NCI-H1105 (cell line): Measurements from ENCODE around the gene DUSP21.
"Not testable (repeated sequence)": the region's sequence is repeated elsewhere in the genome, so short reads cannot be mapped to it uniquely, and the experiment has no call there.

Source experiments
- DNase-seq: peaks from one replicate; lab custom pipeline; 2025; lab: John Stamatoyannopoulos, UW

The DUSP21 gene

GRCh38 chrX:44876086-44876485, 32.3 kb downstream of the DUSP21 start:
- DNase-seq: no peak

- no peak for DNase-seq
Measured at GRCh38 chrX:44876767-44877166, 32.9 kb downstream of the DUSP21 start.

GRCh38 chrX:44878780-44879179, 35.0 kb downstream of the DUSP21 start:
- DNase-seq: no peak

GRCh38 chrX:44881549-44881948, 37.7 kb downstream of the DUSP21 start:
- DNase-seq: no peak

GRCh38 chrX:44882635-44883034, 38.8 kb downstream of the DUSP21 start:
- DNase-seq: no peak

- DNase-seq: no peak
Measured at GRCh38 chrX:44884944-44885343, 41.1 kb downstream of the DUSP21 start.

- no peak for DNase-seq
Measured at GRCh38 chrX:44889824-44890223, 46.0 kb downstream of the DUSP21 start.

- DNase-seq: no peak
Measured at GRCh38 chrX:44890247-44890646, 46.4 kb downstream of the DUSP21 start.

- DNase-seq: not testable (repeated sequence)
Measured at GRCh38 chrX:44890687-44891086, 46.9 kb downstream of the DUSP21 start.

GRCh38 chrX:44891642-44892041, 47.8 kb downstream of the DUSP21 start:
- no peak for DNase-seq
